ENCODE measurements around the gene TNFRSF6B. TPM values are rescaled to one million over a fixed set of nuclear protein-coding genes. Genes with fewer than 3 reads are reported as not detected.
A peak's percentile ranks its signal among the peaks of the same experiment; 100 is the strongest.

The TNFRSF6B gene
- total RNA-seq, 2 experiments from 2014 or later, result 1.0 TPM; not detected in 1

DNA sequence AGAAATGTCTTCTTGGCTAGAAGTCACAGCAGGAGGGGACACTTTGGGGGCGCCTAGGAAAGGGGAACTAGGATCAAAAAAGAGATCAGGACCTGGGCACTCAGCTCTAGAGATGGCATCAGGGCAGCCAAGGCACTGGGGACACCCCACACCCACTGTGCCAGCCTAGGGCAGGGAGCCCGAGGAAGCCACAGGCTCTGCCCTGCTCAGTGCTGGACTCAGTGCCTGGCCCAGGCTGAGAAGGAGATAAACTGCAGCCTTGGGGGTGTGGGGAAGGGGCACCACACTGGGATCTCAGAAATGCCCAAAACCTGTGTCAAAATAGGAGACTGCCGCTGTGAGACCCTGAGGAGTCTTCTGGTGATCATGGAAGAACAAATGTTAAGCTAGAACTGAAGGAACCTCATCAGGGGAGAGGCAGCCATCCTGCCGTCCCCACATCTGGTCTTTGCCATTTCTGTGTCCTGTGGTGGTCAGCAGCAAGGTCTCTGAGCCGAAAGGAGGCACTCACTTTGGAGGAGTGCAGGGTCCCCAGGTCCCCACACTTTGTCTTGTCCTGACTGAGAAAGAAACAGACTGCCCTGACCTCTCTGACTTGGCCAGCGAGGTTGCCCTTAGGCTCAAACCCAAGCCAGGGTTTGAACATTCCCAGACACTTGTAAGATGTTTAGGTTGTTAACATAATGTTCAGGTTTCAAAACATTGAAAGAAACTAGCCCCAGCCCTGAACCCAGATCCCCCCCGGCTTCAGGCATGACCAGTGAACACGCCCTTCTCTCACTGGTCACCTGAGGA is 9.0 kb downstream of the TNFRSF6B start:
- H3K36me3 Mint-ChIP-seq (ENCODE audit: low read depth), result peaks cover 41% of the 10 kb centered on the region
- H3K4me3 Mint-ChIP-seq, result peak overlapping the region; percentile 16
- ChIA-PET CTCF (interaction anchor here (2.6 to 3.4 kb wide), 2 partner anchors 8 to 160 kb away, joined by 15 to 20 read pairs; partner anchors contain the start of gene TPD52L2), POLR2A (no interaction called here)
- H3K4me1 Mint-ChIP-seq, result peaks cover 36% of the 10 kb centered on the region
- no peaks in the 10 kb centered on the region for H3K27me3 Mint-ChIP-seq
- no peaks in the 10 kb centered on the region for H3K9me3 Mint-ChIP-seq
- DNase-seq, result no peak
- no peak overlapping the region for H3K27ac Mint-ChIP-seq

DNA sequence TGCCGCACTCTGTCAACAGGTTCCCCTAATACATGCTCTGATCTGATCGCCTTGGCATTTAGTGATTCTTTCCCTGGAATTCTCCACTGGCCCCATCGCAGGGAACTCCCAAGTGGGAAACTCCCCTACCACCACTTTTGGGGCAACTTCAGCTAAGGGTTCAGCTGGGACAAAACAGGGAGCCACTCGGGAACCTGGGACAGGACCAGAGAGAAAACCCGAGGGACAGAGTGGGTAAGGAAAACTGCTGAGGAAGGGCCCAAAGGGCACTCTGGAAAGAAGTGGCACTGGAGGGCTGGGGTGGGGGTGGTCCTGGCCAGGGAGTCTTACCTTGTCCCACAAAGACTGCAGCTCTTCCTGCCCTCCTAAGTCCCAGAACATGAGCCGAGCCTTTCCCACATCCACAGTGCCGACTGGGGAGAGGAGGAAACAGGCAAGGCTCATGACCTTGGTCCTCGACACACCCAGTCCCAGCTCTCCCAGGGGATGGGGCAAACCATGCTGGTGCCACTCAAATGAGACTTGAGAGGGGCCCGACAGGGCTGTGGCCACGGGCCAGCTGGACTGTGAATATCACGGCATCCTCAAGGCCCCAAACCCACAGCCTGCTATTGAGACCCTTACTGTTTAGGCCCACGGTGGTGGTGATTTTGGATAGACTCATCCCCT is 9.7 kb downstream of the TNFRSF6B start:
- Mint-ChIP-seq H3K9me3 (no peaks in the 10 kb centered on the region), H3K27ac (peak overlapping the region; percentile 87), H3K4me1 (peaks cover 43% of the 10 kb centered on the region), H3K4me3 (peak overlapping the region; percentile 89), H3K36me3 (ENCODE audit: low read depth) (peaks cover 49% of the 10 kb centered on the region), H3K27me3 (no peaks in the 10 kb centered on the region)
- no peak for DNase-seq
- POLR2A ChIA-PET, result interaction anchor here (0.5 kb wide), 1 partner anchor 134 kb away, joined by 4 read pairs; no protein-coding TSS in a partner anchor
- CTCF ChIA-PET, result interaction anchor here (0.6 to 3.4 kb wide), 5 partner anchors 8 to 159 kb away, joined by 3 to 20 read pairs (median 5); partner anchors contain the start of gene TPD52L2

DNA sequence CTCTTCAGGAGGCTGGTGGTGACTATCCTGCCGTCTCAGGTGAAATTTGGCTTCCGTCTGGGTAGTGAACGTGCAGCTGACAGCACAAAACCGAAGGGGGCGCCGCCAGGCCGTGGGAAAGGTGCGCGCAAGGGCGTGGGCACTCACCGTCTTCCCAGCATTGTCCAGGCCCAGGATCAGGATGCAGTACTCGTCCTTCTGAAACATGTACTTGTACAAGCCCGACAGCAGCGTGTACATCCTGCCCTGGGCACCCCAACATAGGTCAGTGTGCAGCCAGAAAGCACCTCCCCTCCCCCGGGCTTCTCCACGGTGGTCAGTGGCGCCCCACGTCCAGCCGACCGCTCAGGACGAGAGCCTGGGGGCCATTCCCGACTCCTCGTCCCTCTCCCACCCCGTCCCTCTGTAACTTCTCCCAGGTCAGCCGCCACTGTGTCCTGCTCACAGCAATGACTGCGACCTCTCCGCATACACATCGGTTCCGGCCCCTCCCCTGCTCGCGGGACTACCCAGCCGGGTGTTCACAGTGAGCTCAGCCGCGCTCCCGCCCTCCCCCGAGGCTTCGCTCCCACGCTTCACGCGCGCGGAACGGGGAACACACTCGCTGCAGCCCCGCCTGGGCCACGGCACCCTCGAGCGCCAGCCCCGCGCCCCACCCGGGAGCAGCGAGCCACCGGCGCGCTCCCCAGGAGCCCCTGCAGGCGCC is 10.6 kb downstream of the TNFRSF6B start:
- Mint-ChIP-seq H3K27me3 (no peaks in the 10 kb centered on the region), H3K27ac (peak overlapping the region; percentile 87), H3K36me3 (ENCODE audit: low read depth) (peaks cover 57% of the 10 kb centered on the region), H3K4me1 (peaks cover 47% of the 10 kb centered on the region), H3K9me3 (peaks cover under 1% of the 10 kb centered on the region), H3K4me3 (peak overlapping the region; percentile 89)
- CTCF ChIA-PET, result interaction anchor here (0.6 to 3.4 kb wide), 14 partner anchors 9 to 332 kb away, joined by 3 to 20 read pairs (median 4); partner anchors contain the start of genes LIME1 and TPD52L2
- POLR2A ChIA-PET, result interaction anchor here (0.5 to 1.2 kb wide), 2 partner anchors 34 to 133 kb away, joined by 4 read pairs; no protein-coding TSS in a partner anchor
- peak; percentile 79 for DNase-seq

DNA sequence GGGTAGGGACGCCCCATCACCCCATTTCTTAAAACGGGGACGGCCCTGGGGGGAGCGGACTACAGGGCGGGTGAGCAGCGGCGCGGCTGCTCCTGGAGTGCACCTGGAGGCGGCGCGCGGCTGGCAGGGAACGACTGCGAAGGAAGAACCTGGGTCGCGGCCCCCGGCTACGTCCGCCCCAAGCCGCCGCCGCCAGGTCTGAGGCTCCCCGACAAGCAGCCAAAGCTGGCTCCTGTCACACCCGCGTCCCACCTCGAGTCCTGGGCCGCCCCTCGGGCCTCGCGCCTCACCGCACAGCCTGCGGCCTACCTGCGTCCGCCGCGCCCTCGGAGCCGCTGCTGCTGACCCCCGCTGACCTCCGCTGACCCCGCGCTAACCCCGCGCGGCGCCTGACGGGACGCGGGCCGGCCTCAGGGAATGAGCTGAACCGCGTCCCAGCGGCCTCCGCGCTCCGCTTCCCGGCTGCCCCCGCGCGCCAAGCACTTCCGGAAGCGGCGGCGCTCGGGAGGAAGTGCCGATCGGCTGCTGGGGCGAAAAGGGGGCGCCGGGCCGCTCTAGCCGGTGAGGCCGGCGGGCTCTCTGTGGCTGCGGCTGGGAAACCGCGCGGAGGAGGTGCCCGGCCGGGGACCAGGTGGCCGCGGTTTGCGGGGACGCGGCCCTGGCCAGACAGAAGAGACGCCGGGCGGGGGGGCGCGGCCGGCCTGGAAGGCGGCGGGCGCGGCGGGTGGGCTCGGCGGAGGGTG is 11.3 kb downstream of the TNFRSF6B start, which contains the start of the genes ARFRP1 and ZGPAT:
Gene ARFRP1 (minus strand): TSS at position 419 of the 743 bp plus-strand sequence. CDS start 885 bp downstream, outside the sequence.
Gene ZGPAT (plus strand): TSS at position 482 of the 743 bp plus-strand sequence. CDS start 542 bp downstream, outside the sequence.
- no peaks in the 10 kb centered on the region for H3K27me3 Mint-ChIP-seq
- POLR2A ChIA-PET, result interaction anchor here (0.6 to 1.2 kb wide), 3 partner anchors 15 to 68 kb away, joined by 3 to 4 read pairs (median 3); no protein-coding TSS in a partner anchor
- DNase-seq, result peak; percentile 88
- peaks cover 50% of the 10 kb centered on the region for H3K4me1 Mint-ChIP-seq
- H3K36me3 Mint-ChIP-seq (ENCODE audit: low read depth), result peaks cover 64% of the 10 kb centered on the region
- peak within 1 kb of the TSS; percentile 87 for H3K27ac Mint-ChIP-seq
- H3K4me3 Mint-ChIP-seq, result peak within 1 kb of the TSS; percentile 89
- peaks cover 4% of the 10 kb centered on the region for H3K9me3 Mint-ChIP-seq
- CTCF ChIA-PET, result interaction anchor here (0.6 to 3.4 kb wide), 17 partner anchors 9 to 331 kb away, joined by 3 to 20 read pairs (median 5); partner anchors contain the start of genes LIME1, PTK6 and TPD52L2

DNA sequence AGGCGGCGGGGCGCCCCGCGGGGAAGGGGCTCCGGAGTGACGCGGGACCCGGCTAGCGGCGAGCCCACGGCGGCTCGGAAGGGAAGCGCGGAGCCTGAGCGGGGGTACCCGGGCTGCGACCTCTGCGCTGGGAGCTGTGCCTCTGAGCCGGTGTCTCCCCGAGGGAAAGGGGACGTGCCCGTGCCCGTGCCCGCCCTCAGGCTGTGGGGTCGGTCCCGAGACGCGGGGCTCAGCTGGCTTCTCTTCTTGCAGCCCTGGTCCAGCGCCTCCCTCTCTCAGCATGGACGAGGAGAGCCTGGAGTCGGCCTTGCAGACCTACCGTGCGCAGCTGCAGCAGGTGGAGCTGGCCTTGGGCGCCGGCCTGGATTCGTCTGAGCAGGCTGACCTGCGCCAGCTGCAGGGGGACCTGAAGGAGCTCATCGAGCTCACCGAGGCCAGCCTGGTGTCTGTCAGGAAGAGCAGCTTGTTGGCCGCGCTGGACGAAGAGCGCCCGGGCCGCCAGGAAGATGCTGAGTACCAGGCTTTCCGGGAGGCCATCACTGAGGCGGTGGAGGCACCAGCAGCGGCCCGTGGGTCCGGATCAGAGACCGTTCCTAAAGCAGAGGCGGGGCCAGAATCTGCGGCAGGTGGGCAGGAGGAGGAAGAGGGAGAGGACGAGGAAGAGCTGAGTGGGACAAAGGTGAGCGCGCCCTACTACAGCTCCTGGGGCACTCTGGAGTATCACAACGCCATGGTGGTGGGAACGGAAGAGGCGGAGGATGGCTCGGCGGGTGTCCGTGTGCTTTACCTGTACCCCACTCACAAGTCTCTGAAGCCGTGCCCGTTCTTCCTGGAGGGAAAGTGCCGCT is 12.1 kb downstream of the TNFRSF6B start:
- Mint-ChIP-seq H3K4me1 (peaks cover 52% of the 10 kb centered on the region), H3K9me3 (peaks cover 4% of the 10 kb centered on the region), H3K27me3 (no peaks in the 10 kb centered on the region), H3K27ac (peak overlapping the region; percentile 71), H3K36me3 (ENCODE audit: low read depth) (peaks cover 66% of the 10 kb centered on the region), H3K4me3 (peak overlapping the region; percentile 76)
- ChIA-PET CTCF (interaction anchor here (0.9 to 3.4 kb wide), 15 partner anchors 10 to 330 kb away, joined by 3 to 20 read pairs (median 5); partner anchors contain the start of genes LIME1, PTK6 and TPD52L2), POLR2A (interaction anchor here (0.6 to 1.2 kb wide), 3 partner anchors 14 to 69 kb away, joined by 3 to 4 read pairs (median 3); no protein-coding TSS in a partner anchor)
- no peak for DNase-seq

DNA sequence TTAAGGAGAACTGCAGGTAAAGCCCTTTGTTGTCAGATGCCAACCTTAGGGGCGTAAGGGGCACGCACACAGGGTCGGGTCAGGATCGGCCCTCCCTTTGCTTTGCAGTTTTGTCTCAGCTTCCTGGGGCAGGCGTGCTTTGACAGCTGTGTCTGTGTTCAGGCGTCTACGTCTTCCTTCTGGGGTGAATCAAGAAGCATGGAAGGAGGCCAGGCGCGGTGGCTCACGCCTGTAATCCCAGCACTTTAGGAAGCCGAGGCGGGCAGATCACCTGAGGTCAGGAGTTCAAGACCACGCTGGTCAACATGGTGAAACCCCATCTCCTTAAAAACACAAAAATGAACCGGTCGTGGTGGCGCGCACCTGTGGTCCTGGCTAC is 12.7 kb downstream of the TNFRSF6B start:
- Mint-ChIP-seq H3K27ac (peak overlapping the region; percentile 50), H3K36me3 (ENCODE audit: low read depth) (peaks cover 69% of the 10 kb centered on the region)
- no peak for DNase-seq

DNA sequence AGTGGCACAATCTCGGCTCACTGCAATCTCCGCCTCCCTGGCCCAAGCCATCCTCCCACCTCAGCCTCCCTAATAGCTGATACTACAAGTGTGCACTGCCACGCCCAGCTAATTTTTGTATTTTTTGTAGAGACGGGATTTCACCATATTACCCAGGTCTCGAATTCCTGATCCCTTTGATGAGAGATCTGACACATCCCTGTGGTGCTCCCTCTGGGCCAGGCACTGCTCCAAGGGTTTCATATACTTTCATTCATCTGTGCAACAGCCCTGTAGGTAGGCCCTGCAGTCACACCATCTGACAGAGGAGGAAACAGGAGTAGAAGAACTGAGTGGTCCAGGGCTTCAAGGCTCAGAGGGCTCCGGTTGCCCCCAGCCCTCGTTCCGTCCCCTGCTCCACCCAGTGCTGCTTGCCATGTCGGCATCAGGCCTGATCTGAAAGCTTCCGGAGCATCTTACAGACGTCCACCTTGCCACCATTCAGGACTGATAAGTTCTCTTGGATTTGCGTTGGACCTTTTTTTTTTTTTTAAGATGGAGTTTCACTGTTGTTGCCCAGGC is 14.7 kb downstream of the TNFRSF6B start:
- Mint-ChIP-seq H3K4me3 (no peak overlapping the region), H3K27ac (no peak overlapping the region), H3K27me3 (no peaks in the 10 kb centered on the region), H3K9me3 (peaks cover 13% of the 10 kb centered on the region), H3K36me3 (ENCODE audit: low read depth) (peaks cover 73% of the 10 kb centered on the region), H3K4me1 (peaks cover 49% of the 10 kb centered on the region)
- ChIA-PET CTCF (interaction anchor here (0.6 to 1.9 kb wide), 4 partner anchors 11 to 84 kb away, joined by 3 to 7 read pairs (median 4); partner anchors contain the start of gene LIME1), POLR2A (no interaction called here)
- no peak for DNase-seq

More for the DNA sequence above, 12.7 kb downstream of the TNFRSF6B start:
- no peaks in the 10 kb centered on the region for H3K27me3 Mint-ChIP-seq
- H3K4me1 Mint-ChIP-seq, result peaks cover 52% of the 10 kb centered on the region
- ChIA-PET POLR2A (no interaction called here), CTCF (interaction anchor here (1.3 to 3.3 kb wide), 4 partner anchors 11 to 330 kb away, joined by 4 to 12 read pairs (median 6); partner anchors contain the start of genes LIME1 and PTK6)
- H3K4me3 Mint-ChIP-seq, result peak overlapping the region; percentile 76
- H3K9me3 Mint-ChIP-seq, result peaks cover 4% of the 10 kb centered on the region

DNA sequence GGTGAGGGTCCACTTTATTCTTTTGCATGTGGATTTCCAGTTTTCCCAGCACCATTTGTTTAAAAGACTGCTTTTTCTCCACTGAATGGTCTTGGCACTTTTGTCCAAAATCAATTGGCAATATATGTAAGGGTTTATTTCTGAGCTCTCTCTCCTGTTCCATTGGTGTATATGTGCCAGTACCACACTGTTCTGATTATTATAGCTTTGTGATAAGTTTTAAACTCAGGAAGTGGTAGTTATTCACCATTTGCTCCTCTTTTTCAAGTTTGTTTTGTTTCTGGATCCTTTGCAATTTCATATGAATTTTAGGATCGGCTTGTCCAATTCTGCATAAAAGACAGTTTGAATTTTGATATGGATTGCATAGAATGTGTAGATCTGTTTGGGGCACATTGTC is 15.7 kb downstream of the TNFRSF6B start:
- Mint-ChIP-seq H3K27ac (no peak overlapping the region), H3K9me3 (peaks cover 15% of the 10 kb centered on the region), H3K36me3 (ENCODE audit: low read depth) (peaks cover 74% of the 10 kb centered on the region), H3K4me1 (peaks cover 45% of the 10 kb centered on the region), H3K27me3 (no peaks in the 10 kb centered on the region), H3K4me3 (no peak overlapping the region)
- DNase-seq, result no peak
- ChIA-PET POLR2A (no interaction called here), CTCF (interaction anchor here (0.6 to 1.9 kb wide), 6 partner anchors 10 to 70 kb away, joined by 3 to 8 read pairs (median 4); partner anchors contain the start of gene LIME1)

DNA sequence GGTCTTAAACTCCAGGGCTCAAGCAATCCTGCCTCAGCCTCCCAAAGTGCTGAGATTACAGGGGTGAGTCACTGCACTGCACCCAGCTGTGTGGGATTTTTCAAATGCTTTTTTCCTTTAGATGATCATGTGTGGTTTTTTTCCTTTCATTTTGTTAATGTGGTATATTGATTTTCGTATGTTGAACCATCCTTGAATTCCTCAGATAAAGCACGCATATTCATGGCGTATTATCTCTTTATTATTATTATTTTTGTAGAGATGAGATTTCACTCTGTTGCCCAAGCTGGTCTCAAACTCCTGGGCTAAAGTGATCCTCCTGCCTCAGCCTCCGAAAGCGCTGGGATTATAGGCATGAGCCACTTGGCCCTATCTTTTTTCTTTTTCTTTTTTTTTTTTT is 18.4 kb downstream of the TNFRSF6B start:
- Mint-ChIP-seq H3K36me3 (ENCODE audit: low read depth) (peaks cover 84% of the 10 kb centered on the region), H3K27ac (no peak overlapping the region), H3K9me3 (peaks cover 24% of the 10 kb centered on the region), H3K27me3 (no peaks in the 10 kb centered on the region), H3K4me3 (no peak overlapping the region), H3K4me1 (peaks cover 42% of the 10 kb centered on the region)
- POLR2A ChIA-PET, result no interaction called here
- no peak for DNase-seq
- CTCF ChIA-PET, result interaction anchor here (0.6 to 0.7 kb wide), 2 partner anchors 305 to 780 kb away, joined by 3 read pairs; no protein-coding TSS in a partner anchor

DNA sequence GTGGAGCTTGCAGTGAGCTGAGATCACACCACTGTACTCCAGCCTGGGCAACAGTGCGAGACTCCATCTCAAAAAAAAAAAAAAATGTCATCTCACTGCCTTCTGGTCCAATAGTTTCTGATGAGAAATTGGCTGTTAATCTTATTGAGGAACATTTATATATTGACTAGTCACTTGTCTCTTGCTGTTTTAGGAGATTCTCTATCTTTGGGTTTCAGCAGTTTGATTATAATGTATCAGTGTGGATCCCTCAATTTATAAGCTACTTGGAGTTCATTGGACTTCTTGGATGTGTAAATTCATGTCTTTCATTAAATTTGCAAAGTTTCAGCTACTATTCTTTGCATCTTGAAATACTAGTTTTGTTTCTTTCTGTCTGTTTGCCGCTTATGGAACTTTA is 22.5 kb downstream of the TNFRSF6B start:
- Mint-ChIP-seq H3K4me1 (peaks cover 29% of the 10 kb centered on the region), H3K9me3 (peaks cover 20% of the 10 kb centered on the region), H3K27ac (no peak overlapping the region), H3K4me3 (no peak overlapping the region), H3K27me3 (no peaks in the 10 kb centered on the region), H3K36me3 (ENCODE audit: low read depth) (peaks cover 84% of the 10 kb centered on the region)
- ChIA-PET POLR2A (no interaction called here), CTCF (interaction anchor here (0.8 to 1.2 kb wide), 3 partner anchors 9 to 15 kb away, joined by 3 to 4 read pairs (median 3); partner anchors contain the start of genes ARFRP1 and ZGPAT)
- DNase-seq, result no peak

Data from activated CD4-positive, alpha-beta T cell treated with anti-CD3 and anti-CD28 coated beads, Interleukin-2, amount 10 ng/mL, durations not matched to agents 7 days and 5 days (primary cell).